GM21367 (cell line): Measurements from ENCODE around the gene NCKAP5.
"Not testable (repeated sequence)": the region's sequence is repeated elsewhere in the genome, so short reads cannot be mapped to it uniquely, and the experiment has no call there.

ENCODE experiments used
- ATAC-seq: cut with Tn5 transposase; IDR thresholded peaks from one replicate; pipeline ENCODE4 v1.9.1; 2021; ENCODE audit not compliant: unreplicated experiment

NCKAP5 gene

GRCh38 chr2:133525090-133525489 lies 43.2 kb downstream of the NCKAP5 start:
- ATAC-seq, result no peak

GRCh38 chr2:133523406-133523805 lies 44.9 kb downstream of the NCKAP5 start:
- no peak for ATAC-seq

- no peak for ATAC-seq
Observed at GRCh38 chr2:133522204-133522603, 46.1 kb downstream of the NCKAP5 start.

DNA sequence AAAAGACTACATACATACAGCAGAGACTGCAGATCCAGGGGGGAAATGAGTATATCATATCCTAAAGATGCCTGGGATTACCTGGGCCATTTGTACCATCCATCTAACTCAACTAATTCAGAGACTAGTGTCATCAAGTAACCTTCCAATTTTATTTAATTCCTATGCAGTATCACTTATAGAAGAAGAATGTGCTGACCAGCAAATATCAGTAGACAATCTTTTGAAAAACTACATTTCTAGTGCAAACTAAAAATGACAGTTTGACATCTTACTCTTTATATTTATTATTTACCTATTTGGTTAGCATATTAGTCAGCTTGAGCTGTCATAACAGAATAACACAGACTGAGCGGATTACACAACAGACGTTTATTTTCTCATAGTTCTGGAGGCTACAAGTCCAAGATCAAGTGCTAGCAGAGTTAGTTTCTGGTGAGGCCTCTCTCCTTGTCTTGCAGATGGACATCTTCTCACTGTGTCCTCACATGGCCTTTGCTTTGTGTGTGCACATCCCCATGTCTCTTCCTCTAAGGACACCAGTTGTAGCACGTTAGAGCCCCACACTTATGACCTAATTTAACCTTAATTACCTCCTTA lies 47.0 kb downstream of the NCKAP5 start:
- ATAC-seq, result no peak

- ATAC-seq, result not testable (repeated sequence)
Observed at GRCh38 chr2:133519677-133520076, 48.6 kb downstream of the NCKAP5 start.

DNA sequence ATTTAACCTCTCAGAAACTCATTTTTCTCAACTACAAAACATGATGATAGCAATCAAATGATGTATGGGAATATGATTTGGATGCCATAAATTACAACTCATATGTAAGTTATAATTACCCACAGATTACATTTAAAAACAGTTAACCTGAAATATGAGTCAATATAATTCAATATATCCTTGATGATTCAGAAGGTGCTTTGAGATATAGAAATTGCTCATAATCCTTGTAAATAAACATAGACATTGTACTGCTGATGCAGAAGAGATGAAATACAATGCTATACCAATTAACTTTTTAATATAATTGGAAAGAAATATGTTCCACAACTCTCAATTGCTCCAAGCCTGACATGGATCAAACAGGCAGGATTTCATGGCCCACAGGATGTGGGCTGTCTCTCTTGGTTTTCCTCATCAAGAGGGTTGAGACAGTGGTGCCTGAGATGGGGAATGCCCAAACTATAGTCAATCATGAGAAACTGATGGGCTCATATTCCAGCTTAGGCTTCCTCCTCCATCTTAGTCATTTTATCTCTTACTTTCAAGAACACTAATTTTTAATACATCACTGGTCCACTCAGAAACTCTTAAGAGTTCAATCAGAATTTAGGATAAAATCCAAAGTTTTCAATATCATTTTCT lies 49.4 kb downstream of the NCKAP5 start:
- ATAC-seq, result no peak

GRCh38 chr2:133517876-133518275 lies 50.4 kb downstream of the NCKAP5 start:
- ATAC-seq, result no peak

GRCh38 chr2:133516405-133517026 lies 51.7 kb downstream of the NCKAP5 start:
- no peak for ATAC-seq

- no peak for ATAC-seq
Observed at GRCh38 chr2:133515271-133515670, 53.0 kb downstream of the NCKAP5 start.

GRCh38 chr2:133513893-133514292 lies 54.4 kb downstream of the NCKAP5 start:
- ATAC-seq, result no peak

- no peak for ATAC-seq
Observed at GRCh38 chr2:133512121-133512520, 56.1 kb downstream of the NCKAP5 start.

- ATAC-seq, result no peak
Observed at GRCh38 chr2:133511679-133512078, 56.6 kb downstream of the NCKAP5 start.

DNA sequence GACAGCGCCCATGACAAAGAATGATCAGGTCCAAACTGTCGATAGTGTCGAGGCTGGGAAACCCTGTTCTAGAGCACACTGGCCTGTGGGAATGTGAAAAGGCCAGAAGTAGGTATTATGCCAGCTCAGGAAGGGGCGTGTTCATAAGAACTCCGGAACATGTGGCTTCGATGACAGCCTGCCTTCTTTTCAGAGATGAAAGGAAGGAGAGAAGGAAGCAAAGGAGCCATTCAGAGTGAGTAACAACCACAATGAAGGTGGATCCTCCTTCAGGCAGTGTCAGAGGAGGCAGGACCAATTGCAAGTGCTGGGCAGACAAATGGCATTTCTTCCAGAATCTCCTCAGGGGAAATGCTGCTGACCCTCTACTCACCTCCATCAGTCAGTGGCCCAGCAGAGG lies 58.5 kb downstream of the NCKAP5 start:
- ATAC-seq, result no peak

GRCh38 chr2:133508546-133509165 lies 59.6 kb downstream of the NCKAP5 start:
- ATAC-seq, result no peak

- no peak for ATAC-seq
Observed at GRCh38 chr2:133506996-133507395, 61.3 kb downstream of the NCKAP5 start.

GRCh38 chr2:133504566-133505505 lies 63.4 kb downstream of the NCKAP5 start:
- no peak for ATAC-seq

DNA sequence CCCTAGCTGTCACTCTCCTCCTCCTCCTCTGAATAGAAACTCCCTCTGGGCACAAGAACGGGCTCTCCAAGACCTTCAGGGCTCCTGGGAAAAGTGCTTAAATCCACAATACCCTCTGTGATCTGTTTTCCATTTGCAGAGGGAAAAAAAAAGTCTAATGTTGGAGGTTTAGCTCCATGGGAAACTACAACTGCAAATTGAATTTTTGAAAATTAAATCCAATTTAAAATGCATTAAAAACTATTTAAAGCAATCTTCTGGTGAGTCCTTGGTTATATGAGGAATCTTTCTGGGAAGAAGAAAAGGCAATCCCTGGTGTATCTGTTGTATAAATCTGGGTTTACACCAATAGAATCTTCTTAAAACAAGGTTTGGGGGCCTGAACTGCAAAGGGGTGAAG lies 64.3 kb downstream of the NCKAP5 start:
- no peak for ATAC-seq

GRCh38 chr2:133503323-133503722 lies 64.9 kb downstream of the NCKAP5 start:
- ATAC-seq, result peak; percentile 76

GRCh38 chr2:133502678-133503077 lies 65.6 kb downstream of the NCKAP5 start:
- ATAC-seq, result no peak

DNA sequence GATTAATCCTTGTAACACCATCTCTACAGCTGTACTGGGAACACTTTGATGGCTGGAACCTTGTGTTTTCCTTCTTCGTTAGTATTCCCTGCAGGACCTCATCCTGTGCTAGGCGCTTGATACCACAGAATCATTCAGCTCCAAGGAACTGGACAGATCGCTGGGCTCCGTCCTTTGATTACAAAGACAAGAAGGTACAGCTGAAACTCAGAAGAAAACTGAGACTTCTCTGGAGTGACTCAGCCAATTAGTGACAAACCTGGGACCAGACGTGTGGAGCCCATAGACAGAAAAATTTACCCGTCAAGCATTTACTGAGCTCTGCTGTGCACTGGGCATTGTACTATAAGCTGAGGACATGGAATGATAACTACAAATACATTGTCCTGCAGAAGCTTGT lies 67.3 kb downstream of the NCKAP5 start:
- no peak for ATAC-seq
